Activated T-helper 17 cell treated with anti-CD3 and anti-CD28 coated beads, Interleukin-2, amount 50 U/mL, for 72 hours (primary cell): Measurements from ENCODE around the gene TLX1. TPM values are rescaled to one million over a fixed set of nuclear protein-coding genes. Genes with fewer than 3 reads are reported as not detected.
A peak's percentile ranks its signal among the peaks of the same experiment; 100 is the strongest.

ENCODE experiments used
- ATAC-seq: fragments of 150-1000 bp; cut with Tn5 transposase; replicated peaks from 2 replicates; pipeline ENCODE4 v1.10.0; 2021; ENCODE audit warnings: mild to moderate bottlenecking, moderate library complexity
- H3K27ac Mint-ChIP-seq: one replicate; pipeline ENCODE4 v1.8.0; 2022; ENCODE audit warnings: mixed read lengths
- H3K27me3 Mint-ChIP-seq: one replicate; pipeline ENCODE4 v1.8.0; 2022; ENCODE audit warnings: mixed read lengths
- H3K36me3 Mint-ChIP-seq: one replicate; pipeline ENCODE4 v1.8.0; 2022; ENCODE audit warnings: low read depth, mild to moderate bottlenecking, mixed read lengths
- H3K4me1 Mint-ChIP-seq: one replicate; pipeline ENCODE4 v1.8.0; 2022; ENCODE audit warnings: mixed read lengths
- H3K4me3 Mint-ChIP-seq: one replicate; pipeline ENCODE4 v1.8.0; 2022; ENCODE audit warnings: mild to moderate bottlenecking, mixed read lengths
- H3K9me3 Mint-ChIP-seq: one replicate; pipeline ENCODE4 v1.8.0; 2022; ENCODE audit warnings: mixed read lengths
- total RNA-seq, 2 donors: library from RNA; stranded (reverse); gene quantifications; one replicate each; pipeline ENCODE4 v1.2.3, GENCODE V29; 2022

The TLX1 gene
- total RNA-seq, 2 donors from 2014 or later: not detected

DNA sequence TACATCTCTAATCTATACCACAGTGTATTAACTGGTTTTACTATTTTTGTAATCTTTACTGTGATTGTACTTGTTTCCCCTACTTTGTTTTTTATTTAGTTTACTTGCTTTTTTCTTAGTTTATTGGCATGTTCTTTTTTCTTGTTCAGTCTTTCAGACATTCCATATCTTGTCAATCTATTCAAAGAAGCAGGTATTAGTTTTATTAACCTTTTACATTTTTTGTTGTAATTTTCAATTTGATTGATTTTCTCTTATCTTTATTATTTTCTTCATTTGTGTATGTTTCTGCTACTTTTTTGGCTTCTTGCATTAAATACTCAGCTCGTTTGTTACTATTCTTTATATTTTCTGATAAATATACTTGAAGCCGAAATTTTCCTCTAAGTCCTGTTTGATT is 41.6 kb downstream of the TLX1 start:
- no peak for ATAC-seq
- H3K27me3 Mint-ChIP-seq: peaks cover 56% of the 10 kb centered on the region
- H3K4me1 Mint-ChIP-seq: no peaks in the 10 kb centered on the region
- H3K27ac Mint-ChIP-seq: no peak overlapping the region
- no peak overlapping the region for H3K4me3 Mint-ChIP-seq
- H3K9me3 Mint-ChIP-seq: peaks cover 12% of the 10 kb centered on the region
- H3K36me3 Mint-ChIP-seq: no peaks in the 10 kb centered on the region

- ATAC-seq: no peak
- no peak overlapping the region for H3K4me3 Mint-ChIP-seq
- H3K27me3 Mint-ChIP-seq: peaks cover 47% of the 10 kb centered on the region
- no peak overlapping the region for H3K27ac Mint-ChIP-seq
- peaks cover 12% of the 10 kb centered on the region for H3K9me3 Mint-ChIP-seq
- no peaks in the 10 kb centered on the region for H3K4me1 Mint-ChIP-seq
- no peaks in the 10 kb centered on the region for H3K36me3 Mint-ChIP-seq
Measured at GRCh38 chr10:101174319-101174718, 43.2 kb downstream of the TLX1 start.

- Mint-ChIP-seq H3K9me3 (peaks cover 12% of the 10 kb centered on the region), H3K27me3 (peaks cover 52% of the 10 kb centered on the region), H3K4me3 (no peak overlapping the region)
Measured at GRCh38 chr10:101176577-101176976, 45.5 kb downstream of the TLX1 start.

DNA sequence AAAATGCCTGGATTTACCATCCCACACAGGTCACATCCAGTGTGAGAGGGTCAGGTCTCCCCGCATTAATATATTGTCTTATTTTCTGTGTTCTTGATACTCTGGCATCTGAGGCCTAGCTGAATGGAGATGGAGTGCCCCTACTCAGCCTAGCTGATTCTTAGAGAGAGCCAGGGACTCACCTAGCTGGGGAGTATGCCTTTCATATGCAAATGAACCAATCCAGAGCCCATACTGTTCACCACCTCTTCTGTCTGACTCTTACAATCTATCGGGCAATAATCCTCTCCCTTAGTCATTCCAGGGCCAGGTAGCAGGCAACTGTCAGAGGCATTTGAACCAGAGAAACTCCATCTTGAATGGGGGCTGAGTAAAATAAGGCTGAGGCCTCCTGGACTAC is 51.8 kb downstream of the TLX1 start:
- Mint-ChIP-seq H3K36me3 (no peaks in the 10 kb centered on the region), H3K27me3 (peaks cover 19% of the 10 kb centered on the region), H3K4me3 (no peak overlapping the region), H3K27ac (no peak overlapping the region), H3K4me1 (no peaks in the 10 kb centered on the region), H3K9me3 (no peaks in the 10 kb centered on the region)
- peak; percentile 3 for ATAC-seq

More at GRCh38 chr10:101176577-101176976, 45.5 kb downstream of the TLX1 start:
- ATAC-seq: no peak
- Mint-ChIP-seq H3K36me3 (no peaks in the 10 kb centered on the region), H3K4me1 (no peaks in the 10 kb centered on the region), H3K27ac (no peak overlapping the region)

- H3K4me3 Mint-ChIP-seq: no peak overlapping the region
- no peaks in the 10 kb centered on the region for H3K36me3 Mint-ChIP-seq
- H3K9me3 Mint-ChIP-seq: no peaks in the 10 kb centered on the region
- no peak overlapping the region for H3K27ac Mint-ChIP-seq
- ATAC-seq: no peak
- H3K4me1 Mint-ChIP-seq: no peaks in the 10 kb centered on the region
- H3K27me3 Mint-ChIP-seq: peaks cover 17% of the 10 kb centered on the region
Measured at GRCh38 chr10:101183458-101184183, 52.5 kb downstream of the TLX1 start.

Other genes with a start within 250 kb of the TLX1 start
- gene SLF2, start 218.3 kb upstream of the TLX1 start, total RNA-seq: 10 to 100 TPM; 41.3 to 44.1 TPM
- 1 to 10 TPM; 1.4 to 3.8 TPM for gene SEMA4G, start 161.8 kb upstream of the TLX1 start, total RNA-seq
- gene MRPL43, start 143.8 kb upstream of the TLX1 start, total RNA-seq: 10 to 100 TPM; 50.1 to 58.7 TPM
- 10 to 100 TPM; 12.0 to 24.9 TPM for gene TWNK, start 143.8 kb upstream of the TLX1 start, total RNA-seq
- 10 to 100 TPM; 15.0 to 24.8 TPM for gene LZTS2, start 131.5 kb upstream of the TLX1 start, total RNA-seq
- 1 to 10 TPM in 1 of 2 donors, under 1 TPM in 1; 0.48 to 2.9 TPM for gene PDZD7, start 100.2 kb upstream of the TLX1 start, total RNA-seq
- 100 to 1,000 TPM in 1 of 2 donors, 10 to 100 TPM in 1; 45.9 to 150 TPM for gene SFXN3, start 100.1 kb upstream of the TLX1 start, total RNA-seq
- gene KAZALD1, start 69.3 kb upstream of the TLX1 start, total RNA-seq: under 1 TPM; 0.45 to 0.71 TPM
- not detected for gene LBX1, start 98.2 kb downstream of the TLX1 start, total RNA-seq
- gene BTRC, start 222.9 kb downstream of the TLX1 start, total RNA-seq: 10 to 100 TPM; 14.8 to 15.1 TPM